ENCODE measurements around the gene EVA1A.
A peak's percentile ranks its signal among the peaks of the same experiment; 100 is the strongest.

The EVA1A gene

DNA sequence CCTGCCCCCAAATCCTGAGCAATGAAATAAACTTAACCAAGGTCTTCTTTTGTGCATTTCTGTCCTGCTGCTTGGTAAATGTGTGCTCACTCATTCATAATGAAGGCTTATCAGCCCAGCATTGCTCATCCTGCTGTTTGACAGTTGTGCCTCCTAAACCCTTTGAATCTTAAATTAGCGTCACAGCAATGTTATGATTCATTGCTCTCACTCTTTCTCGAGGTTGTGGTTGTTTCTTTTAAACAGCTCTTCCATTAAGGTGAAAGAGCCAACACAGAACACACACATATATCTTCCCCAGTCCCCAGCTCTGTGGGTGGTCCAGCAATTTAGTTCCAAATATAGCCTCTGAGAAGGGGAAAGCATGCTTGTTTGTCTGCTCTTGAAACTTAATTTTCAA, 84.0 kb downstream of the EVA1A start:
- TF ChIP-seq BACH2 (CRISPR knock-in tag; IDR thresholded peaks at IDR 0.05; ENCODE audit: borderline replicate concordance): no peak
- no peak for TF ChIP-seq SNAI2 (CRISPR knock-in tag; IDR thresholded peaks at IDR 0.05)
- ATAC-seq: peak; percentile 47

DNA sequence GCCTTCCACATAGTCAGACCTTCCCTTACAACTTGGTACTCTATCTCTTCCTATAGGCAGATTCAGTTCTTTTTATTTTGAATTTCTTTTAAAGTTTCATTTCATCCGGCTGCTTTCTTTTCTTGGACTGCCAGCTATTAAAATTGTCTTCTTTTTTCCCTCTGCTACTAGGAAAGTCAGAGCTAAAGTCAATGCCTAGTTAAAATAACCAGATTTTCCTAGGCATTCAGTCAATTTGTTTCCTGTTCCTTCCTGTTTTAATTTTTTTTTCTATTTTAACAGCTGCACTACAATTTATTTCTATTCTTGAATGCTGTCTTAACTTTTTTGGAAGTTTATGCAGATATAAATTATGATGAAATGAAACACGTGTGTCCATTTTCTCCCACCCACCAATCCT, 84.8 kb downstream of the EVA1A start:
- ATAC-seq: no peak
- TF ChIP-seq PPARA (CRISPR knock-in tag; IDR thresholded peaks at IDR 0.05; ENCODE audit: borderline replicate concordance) (no peak), TCF4 (CRISPR knock-in tag; IDR thresholded peaks at IDR 0.05; ENCODE audit: borderline replicate concordance) (no peak), ISL1 (CRISPR knock-in tag; IDR thresholded peaks at IDR 0.05) (no peak), CSDC2 (CRISPR knock-in tag; IDR thresholded peaks at IDR 0.05) (no peak), ZNF565 (CRISPR knock-in tag; conservative IDR thresholded peaks at IDR 0.05; ENCODE audit: low read depth) (no peak), ZFP3 (CRISPR knock-in tag; IDR thresholded peaks at IDR 0.05) (no peak), ZC3H10 (CRISPR knock-in tag; IDR thresholded peaks at IDR 0.05) (no peak), ARNTL (CRISPR knock-in tag; IDR thresholded peaks at IDR 0.05; ENCODE audit: borderline replicate concordance, low read depth) (no peak)
- TF ChIP-seq, protein P1, sequence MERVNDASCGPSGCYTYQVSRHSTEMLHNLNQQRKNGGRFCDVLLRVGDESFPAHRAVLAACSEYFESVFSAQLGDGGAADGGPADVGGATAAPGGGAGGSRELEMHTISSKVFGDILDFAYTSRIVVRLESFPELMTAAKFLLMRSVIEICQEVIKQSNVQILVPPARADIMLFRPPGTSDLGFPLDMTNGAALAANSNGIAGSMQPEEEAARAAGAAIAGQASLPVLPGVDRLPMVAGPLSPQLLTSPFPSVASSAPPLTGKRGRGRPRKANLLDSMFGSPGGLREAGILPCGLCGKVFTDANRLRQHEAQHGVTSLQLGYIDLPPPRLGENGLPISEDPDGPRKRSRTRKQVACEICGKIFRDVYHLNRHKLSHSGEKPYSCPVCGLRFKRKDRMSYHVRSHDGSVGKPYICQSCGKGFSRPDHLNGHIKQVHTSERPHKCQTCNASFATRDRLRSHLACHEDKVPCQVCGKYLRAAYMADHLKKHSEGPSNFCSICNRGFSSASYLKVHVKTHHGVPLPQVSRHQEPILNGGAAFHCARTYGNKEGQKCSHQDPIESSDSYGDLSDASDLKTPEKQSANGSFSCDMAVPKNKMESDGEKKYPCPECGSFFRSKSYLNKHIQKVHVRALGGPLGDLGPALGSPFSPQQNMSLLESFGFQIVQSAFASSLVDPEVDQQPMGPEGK (CRISPR knock-in tag; IDR thresholded peaks at IDR 0.05; ENCODE audit: borderline replicate concordance): no peak

DNA sequence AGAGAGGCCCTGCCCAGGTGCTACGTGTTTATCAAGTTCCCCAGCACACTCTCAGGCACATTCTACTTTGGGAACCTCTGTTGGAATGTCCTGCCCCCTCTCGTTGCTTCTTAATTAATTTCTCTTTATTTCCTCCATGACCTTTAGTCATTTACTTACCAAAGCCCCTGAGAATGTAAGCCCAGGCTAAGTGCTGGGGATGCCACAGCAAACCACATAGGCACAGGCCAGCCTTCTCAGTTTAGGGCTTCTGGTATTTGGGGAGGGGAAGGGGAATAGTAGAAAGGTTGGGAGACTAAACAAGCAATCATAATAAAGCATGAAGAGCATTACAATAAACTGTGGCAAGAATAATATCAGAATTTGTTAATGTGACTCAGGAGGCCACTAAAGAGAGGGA, 85.7 kb downstream of the EVA1A start:
- TF ChIP-seq ZC3H10 (CRISPR knock-in tag; IDR thresholded peaks at IDR 0.05) (no peak), ZNF8 (CRISPR knock-in tag; IDR thresholded peaks at IDR 0.05) (no peak), GLIS3 (CRISPR knock-in tag; IDR thresholded peaks at IDR 0.05) (no peak), PPARA (CRISPR knock-in tag; IDR thresholded peaks at IDR 0.05; ENCODE audit: borderline replicate concordance) (no peak)
- ATAC-seq: no peak

DNA sequence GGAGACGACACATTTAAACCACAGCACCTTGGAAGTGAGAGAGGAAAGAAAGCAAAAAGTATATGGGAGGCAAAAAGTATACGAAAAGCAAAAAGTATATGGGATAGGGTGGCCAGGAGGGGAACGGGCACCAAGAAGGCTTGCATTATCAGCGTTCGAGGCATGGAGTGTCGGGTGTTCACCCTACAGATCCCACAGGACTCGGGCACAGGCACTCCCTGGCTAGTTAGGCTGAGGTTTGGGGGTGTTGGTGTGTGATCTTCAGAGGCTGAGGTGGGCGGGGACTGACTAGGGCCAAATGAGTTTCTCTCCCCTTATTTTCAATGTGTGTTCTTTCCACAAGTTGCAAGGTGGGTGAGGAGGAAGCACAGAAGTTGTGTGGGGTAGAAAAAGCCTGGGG, 86.6 kb downstream of the EVA1A start:
- TF ChIP-seq, protein P2, sequence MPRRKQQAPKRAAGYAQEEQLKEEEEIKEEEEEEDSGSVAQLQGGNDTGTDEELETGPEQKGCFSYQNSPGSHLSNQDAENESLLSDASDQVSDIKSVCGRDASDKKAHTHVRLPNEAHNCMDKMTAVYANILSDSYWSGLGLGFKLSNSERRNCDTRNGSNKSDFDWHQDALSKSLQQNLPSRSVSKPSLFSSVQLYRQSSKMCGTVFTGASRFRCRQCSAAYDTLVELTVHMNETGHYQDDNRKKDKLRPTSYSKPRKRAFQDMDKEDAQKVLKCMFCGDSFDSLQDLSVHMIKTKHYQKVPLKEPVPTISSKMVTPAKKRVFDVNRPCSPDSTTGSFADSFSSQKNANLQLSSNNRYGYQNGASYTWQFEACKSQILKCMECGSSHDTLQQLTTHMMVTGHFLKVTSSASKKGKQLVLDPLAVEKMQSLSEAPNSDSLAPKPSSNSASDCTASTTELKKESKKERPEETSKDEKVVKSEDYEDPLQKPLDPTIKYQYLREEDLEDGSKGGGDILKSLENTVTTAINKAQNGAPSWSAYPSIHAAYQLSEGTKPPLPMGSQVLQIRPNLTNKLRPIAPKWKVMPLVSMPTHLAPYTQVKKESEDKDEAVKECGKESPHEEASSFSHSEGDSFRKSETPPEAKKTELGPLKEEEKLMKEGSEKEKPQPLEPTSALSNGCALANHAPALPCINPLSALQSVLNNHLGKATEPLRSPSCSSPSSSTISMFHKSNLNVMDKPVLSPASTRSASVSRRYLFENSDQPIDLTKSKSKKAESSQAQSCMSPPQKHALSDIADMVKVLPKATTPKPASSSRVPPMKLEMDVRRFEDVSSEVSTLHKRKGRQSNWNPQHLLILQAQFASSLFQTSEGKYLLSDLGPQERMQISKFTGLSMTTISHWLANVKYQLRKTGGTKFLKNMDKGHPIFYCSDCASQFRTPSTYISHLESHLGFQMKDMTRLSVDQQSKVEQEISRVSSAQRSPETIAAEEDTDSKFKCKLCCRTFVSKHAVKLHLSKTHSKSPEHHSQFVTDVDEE (CRISPR knock-in tag; IDR thresholded peaks at IDR 0.05): no peak
- TF ChIP-seq, protein P3, sequence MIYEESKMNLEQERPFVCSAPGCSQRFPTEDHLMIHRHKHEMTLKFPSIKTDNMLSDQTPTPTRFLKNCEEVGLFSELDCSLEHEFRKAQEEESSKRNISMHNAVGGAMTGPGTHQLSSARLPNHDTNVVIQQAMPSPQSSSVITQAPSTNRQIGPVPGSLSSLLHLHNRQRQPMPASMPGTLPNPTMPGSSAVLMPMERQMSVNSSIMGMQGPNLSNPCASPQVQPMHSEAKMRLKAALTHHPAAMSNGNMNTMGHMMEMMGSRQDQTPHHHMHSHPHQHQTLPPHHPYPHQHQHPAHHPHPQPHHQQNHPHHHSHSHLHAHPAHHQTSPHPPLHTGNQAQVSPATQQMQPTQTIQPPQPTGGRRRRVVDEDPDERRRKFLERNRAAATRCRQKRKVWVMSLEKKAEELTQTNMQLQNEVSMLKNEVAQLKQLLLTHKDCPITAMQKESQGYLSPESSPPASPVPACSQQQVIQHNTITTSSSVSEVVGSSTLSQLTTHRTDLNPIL (CRISPR knock-in tag; IDR thresholded peaks at IDR 0.05; ENCODE audit: low read depth): no peak
- TF ChIP-seq PPARA (CRISPR knock-in tag; IDR thresholded peaks at IDR 0.05; ENCODE audit: borderline replicate concordance) (no peak), ZC3H10 (CRISPR knock-in tag; IDR thresholded peaks at IDR 0.05) (no peak), CSDC2 (CRISPR knock-in tag; IDR thresholded peaks at IDR 0.05) (no peak), ESRRG (CRISPR knock-in tag; IDR thresholded peaks at IDR 0.05) (no peak)
- no peak for ATAC-seq

DNA sequence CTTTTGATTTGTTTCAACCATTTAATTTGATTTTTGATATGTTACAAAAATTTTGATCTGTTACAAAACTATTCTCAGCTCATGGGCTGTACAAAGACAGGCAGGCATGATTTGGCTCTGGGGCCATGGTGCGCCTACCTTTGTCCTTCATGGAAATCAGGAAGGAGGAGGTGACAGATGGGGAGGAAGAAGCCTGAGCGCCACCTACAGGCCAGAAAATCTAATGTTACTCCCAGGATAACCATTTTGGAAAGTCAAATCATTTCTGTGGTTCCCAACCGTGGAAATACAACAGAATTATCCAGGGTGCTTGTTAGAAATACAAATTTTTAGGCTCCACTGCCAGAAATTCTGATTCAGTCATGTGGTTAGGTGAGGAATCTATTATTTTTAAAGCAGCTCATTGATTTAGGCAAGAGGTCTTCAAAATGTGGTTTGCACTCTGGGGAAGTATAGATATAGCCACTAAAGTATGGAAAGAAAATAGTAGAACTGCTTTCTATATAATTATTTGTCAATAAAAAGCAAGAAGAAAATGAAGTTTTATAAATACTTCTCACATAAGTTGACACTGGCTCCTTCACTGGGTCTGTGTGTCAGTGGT, 93.9 kb downstream of the EVA1A start:
- ATAC-seq: 0 out of 3 replicates have a peak, but pooled peaks have one; percentile 12
- TF ChIP-seq, protein P4, sequence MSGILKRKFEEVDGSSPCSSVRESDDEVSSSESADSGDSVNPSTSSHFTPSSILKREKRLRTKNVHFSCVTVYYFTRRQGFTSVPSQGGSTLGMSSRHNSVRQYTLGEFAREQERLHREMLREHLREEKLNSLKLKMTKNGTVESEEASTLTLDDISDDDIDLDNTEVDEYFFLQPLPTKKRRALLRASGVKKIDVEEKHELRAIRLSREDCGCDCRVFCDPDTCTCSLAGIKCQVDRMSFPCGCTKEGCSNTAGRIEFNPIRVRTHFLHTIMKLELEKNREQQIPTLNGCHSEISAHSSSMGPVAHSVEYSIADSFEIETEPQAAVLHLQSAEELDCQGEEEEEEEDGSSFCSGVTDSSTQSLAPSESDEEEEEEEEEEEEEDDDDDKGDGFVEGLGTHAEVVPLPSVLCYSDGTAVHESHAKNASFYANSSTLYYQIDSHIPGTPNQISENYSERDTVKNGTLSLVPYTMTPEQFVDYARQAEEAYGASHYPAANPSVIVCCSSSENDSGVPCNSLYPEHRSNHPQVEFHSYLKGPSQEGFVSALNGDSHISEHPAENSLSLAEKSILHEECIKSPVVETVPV (CRISPR knock-in tag; IDR thresholded peaks at IDR 0.05): no peak
- TF ChIP-seq, protein P2 (CRISPR knock-in tag; IDR thresholded peaks at IDR 0.05): no peak
- TF ChIP-seq CSDC2 (CRISPR knock-in tag; IDR thresholded peaks at IDR 0.05) (no peak), ZC3H10 (CRISPR knock-in tag; IDR thresholded peaks at IDR 0.05) (no peak), ARNTL (CRISPR knock-in tag; IDR thresholded peaks at IDR 0.05; ENCODE audit: borderline replicate concordance, low read depth) (no peak), ZNF565 (CRISPR knock-in tag; conservative IDR thresholded peaks at IDR 0.05; ENCODE audit: low read depth) (no peak)
- TF ChIP-seq, protein P1 (CRISPR knock-in tag; IDR thresholded peaks at IDR 0.05; ENCODE audit: borderline replicate concordance): no peak
- TF ChIP-seq, protein P5, sequence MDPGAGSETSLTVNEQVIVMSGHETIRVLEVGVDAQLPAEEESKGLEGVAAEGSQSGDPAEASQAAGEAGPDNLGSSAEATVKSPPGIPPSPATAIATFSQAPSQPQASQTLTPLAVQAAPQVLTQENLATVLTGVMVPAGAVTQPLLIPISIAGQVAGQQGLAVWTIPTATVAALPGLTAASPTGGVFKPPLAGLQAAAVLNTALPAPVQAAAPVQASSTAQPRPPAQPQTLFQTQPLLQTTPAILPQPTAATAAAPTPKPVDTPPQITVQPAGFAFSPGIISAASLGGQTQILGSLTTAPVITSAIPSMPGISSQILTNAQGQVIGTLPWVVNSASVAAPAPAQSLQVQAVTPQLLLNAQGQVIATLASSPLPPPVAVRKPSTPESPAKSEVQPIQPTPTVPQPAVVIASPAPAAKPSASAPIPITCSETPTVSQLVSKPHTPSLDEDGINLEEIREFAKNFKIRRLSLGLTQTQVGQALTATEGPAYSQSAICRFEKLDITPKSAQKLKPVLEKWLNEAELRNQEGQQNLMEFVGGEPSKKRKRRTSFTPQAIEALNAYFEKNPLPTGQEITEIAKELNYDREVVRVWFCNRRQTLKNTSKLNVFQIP (CRISPR knock-in tag; IDR thresholded peaks at IDR 0.05; ENCODE audit: borderline replicate concordance, low read depth): no peak

Data from SK-N-SH treated with all-trans-retinoic acid at 6 μM for 48 hours (cell line).